Measurements from ENCODE around the gene LMO7. TPM values are rescaled to one million over a fixed set of nuclear protein-coding genes. Genes with fewer than 3 reads are reported as not detected.

LMO7 gene
- total RNA-seq, 1 experiment from 2014 or later: 11.8 TPM

DNA sequence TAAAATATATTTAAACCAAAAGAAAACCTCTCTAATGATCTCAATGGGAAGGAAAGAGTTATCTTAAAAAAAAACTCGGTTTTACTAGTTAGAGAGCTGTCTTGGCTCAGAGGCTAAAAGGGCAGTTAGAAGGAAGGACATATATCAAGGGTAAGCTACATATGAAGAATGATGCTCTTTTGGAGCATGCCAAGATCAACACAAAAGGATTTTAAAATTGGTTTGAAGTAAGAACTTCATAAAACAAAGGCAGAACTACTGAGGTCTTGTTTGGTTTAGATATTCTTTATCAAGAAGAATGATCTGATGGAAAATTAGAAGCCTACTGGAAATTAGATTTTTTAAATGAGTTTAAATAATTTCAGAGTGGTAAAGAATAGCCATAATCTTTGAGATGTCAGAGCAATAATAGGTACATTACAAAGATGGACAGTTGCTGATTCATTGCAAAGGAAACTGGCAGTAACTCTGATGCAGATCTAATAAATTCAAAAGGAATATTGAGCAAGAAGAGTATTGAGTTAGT lies 39.4 kb upstream of the LMO7 start:
- DNase-seq (ENCODE audit: low read depth, low spot score): no peak
- no peaks in the 10 kb centered on the region for H3K27me3 ChIP-seq (ENCODE audit: control insufficient read depth, insufficient read depth, low read length)
- TF ChIP-seq SIN3A (IDR thresholded peaks at IDR 0.05; ENCODE audit: borderline replicate concordance, insufficient read depth, low read depth, low read length) (no peak), POLR2AphosphoS5 (IDR thresholded peaks at IDR 0.05; ENCODE audit: low read depth, low read length) (no peak), TCF7L2 (IDR thresholded peaks at IDR 0.05; ENCODE audit: low read depth, low read length) (no peak)
- TF ChIP-seq, protein P1, sequence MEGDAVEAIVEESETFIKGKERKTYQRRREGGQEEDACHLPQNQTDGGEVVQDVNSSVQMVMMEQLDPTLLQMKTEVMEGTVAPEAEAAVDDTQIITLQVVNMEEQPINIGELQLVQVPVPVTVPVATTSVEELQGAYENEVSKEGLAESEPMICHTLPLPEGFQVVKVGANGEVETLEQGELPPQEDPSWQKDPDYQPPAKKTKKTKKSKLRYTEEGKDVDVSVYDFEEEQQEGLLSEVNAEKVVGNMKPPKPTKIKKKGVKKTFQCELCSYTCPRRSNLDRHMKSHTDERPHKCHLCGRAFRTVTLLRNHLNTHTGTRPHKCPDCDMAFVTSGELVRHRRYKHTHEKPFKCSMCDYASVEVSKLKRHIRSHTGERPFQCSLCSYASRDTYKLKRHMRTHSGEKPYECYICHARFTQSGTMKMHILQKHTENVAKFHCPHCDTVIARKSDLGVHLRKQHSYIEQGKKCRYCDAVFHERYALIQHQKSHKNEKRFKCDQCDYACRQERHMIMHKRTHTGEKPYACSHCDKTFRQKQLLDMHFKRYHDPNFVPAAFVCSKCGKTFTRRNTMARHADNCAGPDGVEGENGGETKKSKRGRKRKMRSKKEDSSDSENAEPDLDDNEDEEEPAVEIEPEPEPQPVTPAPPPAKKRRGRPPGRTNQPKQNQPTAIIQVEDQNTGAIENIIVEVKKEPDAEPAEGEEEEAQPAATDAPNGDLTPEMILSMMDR (IDR thresholded peaks at IDR 0.05): no peak
- TF ChIP-seq, protein P2, sequence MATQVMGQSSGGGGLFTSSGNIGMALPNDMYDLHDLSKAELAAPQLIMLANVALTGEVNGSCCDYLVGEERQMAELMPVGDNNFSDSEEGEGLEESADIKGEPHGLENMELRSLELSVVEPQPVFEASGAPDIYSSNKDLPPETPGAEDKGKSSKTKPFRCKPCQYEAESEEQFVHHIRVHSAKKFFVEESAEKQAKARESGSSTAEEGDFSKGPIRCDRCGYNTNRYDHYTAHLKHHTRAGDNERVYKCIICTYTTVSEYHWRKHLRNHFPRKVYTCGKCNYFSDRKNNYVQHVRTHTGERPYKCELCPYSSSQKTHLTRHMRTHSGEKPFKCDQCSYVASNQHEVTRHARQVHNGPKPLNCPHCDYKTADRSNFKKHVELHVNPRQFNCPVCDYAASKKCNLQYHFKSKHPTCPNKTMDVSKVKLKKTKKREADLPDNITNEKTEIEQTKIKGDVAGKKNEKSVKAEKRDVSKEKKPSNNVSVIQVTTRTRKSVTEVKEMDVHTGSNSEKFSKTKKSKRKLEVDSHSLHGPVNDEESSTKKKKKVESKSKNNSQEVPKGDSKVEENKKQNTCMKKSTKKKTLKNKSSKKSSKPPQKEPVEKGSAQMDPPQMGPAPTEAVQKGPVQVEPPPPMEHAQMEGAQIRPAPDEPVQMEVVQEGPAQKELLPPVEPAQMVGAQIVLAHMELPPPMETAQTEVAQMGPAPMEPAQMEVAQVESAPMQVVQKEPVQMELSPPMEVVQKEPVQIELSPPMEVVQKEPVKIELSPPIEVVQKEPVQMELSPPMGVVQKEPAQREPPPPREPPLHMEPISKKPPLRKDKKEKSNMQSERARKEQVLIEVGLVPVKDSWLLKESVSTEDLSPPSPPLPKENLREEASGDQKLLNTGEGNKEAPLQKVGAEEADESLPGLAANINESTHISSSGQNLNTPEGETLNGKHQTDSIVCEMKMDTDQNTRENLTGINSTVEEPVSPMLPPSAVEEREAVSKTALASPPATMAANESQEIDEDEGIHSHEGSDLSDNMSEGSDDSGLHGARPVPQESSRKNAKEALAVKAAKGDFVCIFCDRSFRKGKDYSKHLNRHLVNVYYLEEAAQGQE (IDR thresholded peaks at IDR 0.05; ENCODE audit: insufficient read depth in 1 of 2, low read depth in 2 of 2, low read length in 1 of 2): no peak
- H3K4me3 ChIP-seq (ENCODE audit: low read depth in 2 of 2, low read length in 2 of 2): no peak overlapping the region
- BruUV-seq (replicated peaks): no TSS peak
- H3K27ac ChIP-seq (ENCODE audit: low read length): no peak overlapping the region
- H3K36me3 ChIP-seq (ENCODE audit: control insufficient read depth, insufficient read depth, low read length): no peaks in the 10 kb centered on the region; the same call in 1 of the 2 replicates
- intact Hi-C loops (cut with micrococcal nuclease; ENCODE audit: unreplicated experiment): no loop called here
- ChIA-PET POLR2A (no interaction called here), CTCF (no interaction called here)
- no peaks in the 10 kb centered on the region for H3K9me3 ChIP-seq (ENCODE audit: control insufficient read depth, insufficient read depth, low read depth, low read length)
- no peaks in the 10 kb centered on the region for H3K4me1 ChIP-seq (ENCODE audit: control insufficient read depth, insufficient read depth, low read length)
- in situ Hi-C loops (cut with HindIII; ENCODE audit: low pct_unique_long_range_greater_than_20kb, low sequenced_read_pairs): no loop called here
- ATAC-seq: no peak

DNA sequence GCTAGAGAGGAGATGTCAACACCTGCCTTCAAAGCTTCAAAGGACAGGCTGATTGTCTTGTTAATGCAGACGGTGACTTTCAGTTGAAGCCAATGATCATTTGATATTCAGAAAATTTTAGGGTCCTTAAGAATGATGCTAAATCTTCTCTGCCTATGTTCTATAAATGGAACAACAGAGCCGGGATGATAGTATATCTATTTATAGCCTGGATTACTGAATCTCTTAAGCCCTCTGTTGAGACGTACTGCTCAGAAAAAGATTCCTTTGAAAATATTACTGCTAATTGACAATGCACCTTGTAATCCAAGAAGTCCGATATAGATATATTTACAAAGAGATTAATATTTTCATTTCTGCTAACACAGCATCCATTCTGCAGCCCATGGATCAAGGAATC lies 35.8 kb upstream of the LMO7 start:
- ChIA-PET CTCF (no interaction called here), POLR2A (no interaction called here)
- Histone ChIP-seq H3K27me3 (ENCODE audit: control insufficient read depth, insufficient read depth, low read length) (no peaks in the 10 kb centered on the region), H3K36me3 (ENCODE audit: control insufficient read depth, insufficient read depth, low read length) (no peaks in the 10 kb centered on the region; the same call in 1 of the 2 replicates), H3K27ac (ENCODE audit: low read length) (no peak overlapping the region), H3K4me1 (ENCODE audit: control insufficient read depth, insufficient read depth, low read length) (no peaks in the 10 kb centered on the region), H3K9me3 (ENCODE audit: control insufficient read depth, insufficient read depth, low read depth, low read length) (no peaks in the 10 kb centered on the region), H3K4me3 (ENCODE audit: low read depth in 2 of 2, low read length in 2 of 2) (no peak overlapping the region)
- intact Hi-C loops (cut with micrococcal nuclease; ENCODE audit: unreplicated experiment) (no loop called here), in situ Hi-C loops (cut with HindIII; ENCODE audit: low pct_unique_long_range_greater_than_20kb, low sequenced_read_pairs) (no loop called here)
- TF ChIP-seq, protein P2 (IDR thresholded peaks at IDR 0.05; ENCODE audit: insufficient read depth in 1 of 2, low read depth in 2 of 2, low read length in 1 of 2): no peak
- TF ChIP-seq POLR2AphosphoS5 (IDR thresholded peaks at IDR 0.05; ENCODE audit: low read depth, low read length) (no peak), SIN3A (IDR thresholded peaks at IDR 0.05; ENCODE audit: borderline replicate concordance, insufficient read depth, low read depth, low read length) (no peak), TCF7L2 (IDR thresholded peaks at IDR 0.05; ENCODE audit: low read depth, low read length) (no peak)
- TF ChIP-seq, protein P1 (IDR thresholded peaks at IDR 0.05): no peak
- BruUV-seq (replicated peaks): no TSS peak
- no peak for DNase-seq (ENCODE audit: low read depth, low spot score)
- ATAC-seq: no peak

Measured in Panc1 (cell line).